ENCODE measurements around the gene PRDM13. TPM values are rescaled to one million over a fixed set of nuclear protein-coding genes. Genes with fewer than 3 reads are reported as not detected.

Gene PRDM13
- total RNA-seq, 1 experiment from 2014 or later = not detected

DNA sequence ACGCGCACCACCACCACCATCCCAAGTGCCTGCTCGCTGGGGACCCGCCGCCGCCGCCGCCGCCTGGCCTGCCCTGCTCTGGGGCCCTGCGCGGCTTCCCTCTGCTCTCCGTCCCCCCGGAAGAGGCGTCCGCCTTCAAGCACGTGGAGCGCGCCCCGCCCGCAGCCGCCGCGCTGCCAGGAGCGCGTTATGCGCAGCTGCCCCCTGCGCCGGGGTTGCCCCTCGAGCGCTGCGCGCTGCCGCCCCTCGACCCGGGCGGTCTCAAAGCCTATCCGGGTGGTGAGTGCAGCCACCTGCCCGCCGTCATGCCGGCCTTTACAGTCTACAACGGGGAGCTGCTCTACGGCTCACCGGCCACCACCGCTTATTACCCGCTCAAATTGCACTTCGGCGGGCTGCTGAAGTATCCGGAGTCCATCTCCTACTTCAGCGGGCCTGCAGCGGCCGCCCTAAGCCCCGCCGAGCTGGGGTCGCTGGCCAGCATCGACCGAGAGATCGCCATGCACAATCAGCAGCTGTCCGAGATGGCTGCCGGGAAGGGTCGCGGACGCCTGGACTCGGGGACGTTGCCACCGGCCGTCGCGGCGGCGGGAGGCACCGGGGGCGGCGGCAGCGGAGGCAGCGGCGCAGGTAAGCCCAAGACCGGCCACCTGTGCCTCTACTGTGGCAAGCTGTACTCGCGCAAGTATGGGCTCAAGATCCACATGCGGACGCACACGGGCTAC is 7.2 kb downstream of the PRDM13 start:
- intact Hi-C loops (cut with micrococcal nuclease) = no loop called here
- TF ChIP-seq POLR2A (IDR thresholded peaks at IDR 0.05; ENCODE audit: borderline replicate concordance, extremely low read depth, insufficient read depth, insufficient read length) (no peak), YY1 (IDR thresholded peaks at IDR 0.05; ENCODE audit: extremely low read depth, insufficient replicate concordance, low read depth, low read length) (no peak), RAD21 (IDR thresholded peaks at IDR 0.05; ENCODE audit: low read depth) (no peak), CEBPB (IDR thresholded peaks at IDR 0.05; ENCODE audit: low read depth) (no peak), EZH2 (IDR thresholded peaks at IDR 0.05) (no peak), EZH2phosphoT487 (IDR thresholded peaks at IDR 0.05; ENCODE audit: borderline replicate concordance) (no peak), SIN3A (IDR thresholded peaks at IDR 0.05; ENCODE audit: low read depth) (no peak), ELF1 (IDR thresholded peaks at IDR 0.05; ENCODE audit: borderline replicate concordance, low read depth) (no peak), ZNF274 (IDR thresholded peaks at IDR 0.05; ENCODE audit: low read depth, low read length) (no peak), POLR2AphosphoS5 (IDR thresholded peaks at IDR 0.05; ENCODE audit: low read depth, low read length) (no peak), ZFX (IDR thresholded peaks at IDR 0.05) (no peak)
- TF ChIP-seq, protein P1, sequence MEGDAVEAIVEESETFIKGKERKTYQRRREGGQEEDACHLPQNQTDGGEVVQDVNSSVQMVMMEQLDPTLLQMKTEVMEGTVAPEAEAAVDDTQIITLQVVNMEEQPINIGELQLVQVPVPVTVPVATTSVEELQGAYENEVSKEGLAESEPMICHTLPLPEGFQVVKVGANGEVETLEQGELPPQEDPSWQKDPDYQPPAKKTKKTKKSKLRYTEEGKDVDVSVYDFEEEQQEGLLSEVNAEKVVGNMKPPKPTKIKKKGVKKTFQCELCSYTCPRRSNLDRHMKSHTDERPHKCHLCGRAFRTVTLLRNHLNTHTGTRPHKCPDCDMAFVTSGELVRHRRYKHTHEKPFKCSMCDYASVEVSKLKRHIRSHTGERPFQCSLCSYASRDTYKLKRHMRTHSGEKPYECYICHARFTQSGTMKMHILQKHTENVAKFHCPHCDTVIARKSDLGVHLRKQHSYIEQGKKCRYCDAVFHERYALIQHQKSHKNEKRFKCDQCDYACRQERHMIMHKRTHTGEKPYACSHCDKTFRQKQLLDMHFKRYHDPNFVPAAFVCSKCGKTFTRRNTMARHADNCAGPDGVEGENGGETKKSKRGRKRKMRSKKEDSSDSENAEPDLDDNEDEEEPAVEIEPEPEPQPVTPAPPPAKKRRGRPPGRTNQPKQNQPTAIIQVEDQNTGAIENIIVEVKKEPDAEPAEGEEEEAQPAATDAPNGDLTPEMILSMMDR (IDR thresholded peaks at IDR 0.05 in 2 of 3, conservative IDR thresholded peaks at IDR 0.05 in 1 of 3; ENCODE audit: borderline replicate concordance in 1 of 3, insufficient read depth in 1 of 3, low read depth in 2 of 3, low read length in 2 of 3) = no peak
- TF ChIP-seq, protein P2, sequence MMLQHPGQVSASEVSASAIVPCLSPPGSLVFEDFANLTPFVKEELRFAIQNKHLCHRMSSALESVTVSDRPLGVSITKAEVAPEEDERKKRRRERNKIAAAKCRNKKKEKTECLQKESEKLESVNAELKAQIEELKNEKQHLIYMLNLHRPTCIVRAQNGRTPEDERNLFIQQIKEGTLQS (IDR thresholded peaks at IDR 0.05) = no peak
- TF ChIP-seq, protein P3, sequence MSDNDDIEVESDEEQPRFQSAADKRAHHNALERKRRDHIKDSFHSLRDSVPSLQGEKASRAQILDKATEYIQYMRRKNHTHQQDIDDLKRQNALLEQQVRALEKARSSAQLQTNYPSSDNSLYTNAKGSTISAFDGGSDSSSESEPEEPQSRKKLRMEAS (IDR thresholded peaks at IDR 0.05) = no peak
- RAD21 ChIA-PET (ENCODE audit: low non-redundant PET in 1 of 2, low total read pairs in 2 of 2, uncharacterized antibody in 2 of 2, unreplicated experiment in 2 of 2) = no interaction called here
- POLR2A ChIA-PET = no interaction called here
- Histone ChIP-seq H3K4me2 (ENCODE audit: low read length) (no peak overlapping the region), H3K27me3 (ENCODE audit: insufficient read depth, low read length) (peaks cover 15% of the 10 kb centered on the region; the same call in 1 of the 2 replicates), H3K27ac (ENCODE audit: low read depth, low read length) (no peak overlapping the region), H3K4me1 (ENCODE audit: control insufficient read depth in 1 of 2, insufficient read depth in 2 of 2, low read length in 2 of 2) (no peaks in the 10 kb centered on the region), H3K9me2 (ENCODE audit: insufficient read depth) (no peaks in the 10 kb centered on the region), H3K4me3 (replicated peaks in 1 of 2; ENCODE audit: low read depth in 1 of 2, low read length in 2 of 2) (no peak overlapping the region), H3K36me3 (ENCODE audit: control insufficient read depth in 1 of 2, insufficient read depth in 2 of 2, low read length in 2 of 2) (no peaks in the 10 kb centered on the region), H3K9ac (ENCODE audit: low read length) (no peak overlapping the region), H4K20me1 (ENCODE audit: insufficient read depth) (no peaks in the 10 kb centered on the region), H2AFZ (ENCODE audit: low read depth, low read length, poor library complexity, severe bottlenecking) (no peak overlapping the region), H3K79me2 (ENCODE audit: insufficient read depth, low read length) (no peaks in the 10 kb centered on the region), H3K9me3 (ENCODE audit: control insufficient read depth in 1 of 2, insufficient read depth in 1 of 2, low read depth in 1 of 2, low read length in 2 of 2) (no peaks in the 10 kb centered on the region)
- ATAC-seq (no peak), DNase-seq (ENCODE audit: low read depth, low spot score) (no peak)
- CTCF ChIA-PET = no interaction called here
- no TSS peak for BruUV-seq (replicated peaks)
